Prostate gland (tissue), 2 donors: ENCODE results near the gene SLC22A3. TPM values are rescaled to one million over a fixed set of nuclear protein-coding genes. Genes with fewer than 3 reads are reported as not detected.

Experiments
- DNase-seq: peaks from one replicate; pipeline ENCODE4 v3.0.0-alpha.2; 2019; ENCODE audit warnings: low spot score
- H3K27ac ChIP-seq, 2 donors: fragments of 200-600 bp; sonication (generic); 2 replicates each; pipeline ENCODE4 v1.5.1; 2017 to 2019
- H3K27me3 ChIP-seq: fragments of 200-600 bp; sonication (generic); replicated peaks from 2 replicates; pipeline ENCODE4 v1.5.1; 2019; ENCODE audit not compliant: insufficient read depth
- H3K36me3 ChIP-seq, 2 donors: fragments of 200-600 bp; sonication (generic); 1 replicate in 1 of 2; 2 replicates in 1 of 2; pipeline versions ENCODE4 v1.5.1 to v1.8.1; 2017 to 2019
- H3K4me1 ChIP-seq: fragments of 200-600 bp; sonication (generic); replicated peaks from 2 replicates; pipeline ENCODE4 v1.5.1; 2019
- H3K4me3 ChIP-seq, 2 donors: fragments of 200-600 bp; sonication (generic); 2 replicates each; pipeline ENCODE4 v1.5.1; 2017 to 2019
- H3K9me3 ChIP-seq: fragments of 200-600 bp; sonication (generic); 2 replicates; pipeline ENCODE4 v1.5.1; 2017
- POLR2A ChIP-seq: fragments of 450-650 bp; IDR thresholded peaks from one replicate; pipeline ENCODE4 v1.6.1; 2016; ENCODE audit warnings: antibody characterized with exemption, mild to moderate bottlenecking
- POLR2AphosphoS5 ChIP-seq: sonication (generic); formaldehyde crosslinking; IDR thresholded peaks from one replicate; pipeline ENCODE4 v1.6.1; 2017; ENCODE audit warnings: antibody characterized with exemption
- WGBS: methylation state at CpG from one replicate; pipeline ENCODE4 v1.1.5; 2018; 5-methylcytosine and 5-hydroxymethylcytosine counted together
- intact Hi-C: fragments of 100-400 bp; cut with DNase I; formaldehyde crosslinking; loops from one replicate; pipeline ENCODE4 v1.14.2; 2022
- total RNA-seq, 2 donors: library from RNA; depleted of rRNA; stranded (reverse); fragments of >200 nt; gene quantifications; one replicate each; pipeline ENCODE4 v1.1.0, GENCODE V29; 2016
- TF ChIP-seq, protein P1 (sequence below), 4 experiments: fragments of 200-600 bp in 2 of 4; fragments of 450-650 bp in 2 of 4; sonication (generic) in 2 of 4; IDR thresholded peaks; 1 replicate in 3 of 4; 2 replicates in 1 of 4; pipeline ENCODE4 v1.5.1; 2016 to 2019; ENCODE audit warnings: antibody characterized with exemption in 4 of 4, mild to moderate bottlenecking in 2 of 4, moderate library complexity in 2 of 4

The SLC22A3 gene
- total RNA-seq, 2 donors from 2014 or later: 50.2 to 118 TPM

DNA sequence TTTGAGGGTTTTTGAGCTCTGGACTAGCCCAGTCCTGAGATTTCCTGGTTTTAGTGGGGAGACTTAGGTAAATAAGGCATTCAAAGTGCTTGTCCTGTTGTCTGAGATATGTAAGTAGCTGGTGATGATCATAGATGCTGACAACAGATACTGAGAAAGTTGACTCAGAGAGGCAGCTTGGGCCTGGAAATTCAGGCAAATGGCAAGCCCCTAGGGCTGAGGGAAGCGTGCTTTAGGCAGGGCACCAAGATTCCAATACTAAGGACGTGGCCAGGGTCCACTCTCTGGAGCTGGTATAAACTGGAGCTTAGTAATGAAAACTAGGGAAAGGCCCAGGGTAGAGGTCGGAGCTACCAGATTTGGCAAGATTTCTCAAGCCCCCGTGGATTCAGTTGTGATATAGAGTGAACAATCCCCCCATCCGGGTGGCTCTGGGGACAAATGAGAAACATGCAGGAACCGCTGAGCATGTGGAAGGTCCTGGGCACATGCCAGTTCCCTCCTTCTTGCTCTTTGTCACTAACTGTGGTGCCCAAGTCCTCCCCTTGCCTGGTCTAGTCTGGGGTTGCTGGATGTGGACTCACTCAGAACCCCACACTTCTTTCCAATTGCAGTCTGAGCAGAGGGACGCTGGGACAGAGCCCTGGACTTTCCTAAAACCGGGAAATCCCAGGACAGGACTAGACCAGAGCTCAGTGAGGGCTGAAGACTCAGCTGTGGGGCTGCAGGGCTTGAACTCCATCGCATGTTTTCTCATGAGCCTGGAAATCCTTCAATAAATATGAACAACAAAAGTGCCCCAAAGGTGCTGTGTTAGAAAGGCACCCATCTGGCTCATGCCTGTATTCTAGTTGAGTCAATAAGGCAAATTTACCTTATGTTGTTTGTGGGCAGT, 10.3 kb downstream of the SLC22A3 start:
- WGBS: 89% methylated on average over 9 of the region's 9 CpGs
- TF ChIP-seq POLR2A (no peak), POLR2AphosphoS5 (no peak)
- TF ChIP-seq, protein P1, sequence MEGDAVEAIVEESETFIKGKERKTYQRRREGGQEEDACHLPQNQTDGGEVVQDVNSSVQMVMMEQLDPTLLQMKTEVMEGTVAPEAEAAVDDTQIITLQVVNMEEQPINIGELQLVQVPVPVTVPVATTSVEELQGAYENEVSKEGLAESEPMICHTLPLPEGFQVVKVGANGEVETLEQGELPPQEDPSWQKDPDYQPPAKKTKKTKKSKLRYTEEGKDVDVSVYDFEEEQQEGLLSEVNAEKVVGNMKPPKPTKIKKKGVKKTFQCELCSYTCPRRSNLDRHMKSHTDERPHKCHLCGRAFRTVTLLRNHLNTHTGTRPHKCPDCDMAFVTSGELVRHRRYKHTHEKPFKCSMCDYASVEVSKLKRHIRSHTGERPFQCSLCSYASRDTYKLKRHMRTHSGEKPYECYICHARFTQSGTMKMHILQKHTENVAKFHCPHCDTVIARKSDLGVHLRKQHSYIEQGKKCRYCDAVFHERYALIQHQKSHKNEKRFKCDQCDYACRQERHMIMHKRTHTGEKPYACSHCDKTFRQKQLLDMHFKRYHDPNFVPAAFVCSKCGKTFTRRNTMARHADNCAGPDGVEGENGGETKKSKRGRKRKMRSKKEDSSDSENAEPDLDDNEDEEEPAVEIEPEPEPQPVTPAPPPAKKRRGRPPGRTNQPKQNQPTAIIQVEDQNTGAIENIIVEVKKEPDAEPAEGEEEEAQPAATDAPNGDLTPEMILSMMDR (IDR thresholded peaks at IDR 0.05): no peak
- Histone ChIP-seq H3K27ac (peak overlapping the region; percentile 4 to 16), H3K9me3 (no peaks in the 10 kb centered on the region), H3K4me3 (no peak overlapping the region), H3K4me1 (peaks cover 11% of the 10 kb centered on the region), H3K27me3 (no peaks in the 10 kb centered on the region), H3K36me3 (no peaks in the 10 kb centered on the region)
- intact Hi-C loops: no loop called here
- no peak for DNase-seq

- Histone ChIP-seq H3K27ac (no peak overlapping the region), H3K36me3 (no peaks in the 10 kb centered on the region), H3K9me3 (no peaks in the 10 kb centered on the region), H3K4me3 (no peak overlapping the region), H3K4me1 (peaks cover 8% of the 10 kb centered on the region), H3K27me3 (no peaks in the 10 kb centered on the region)
- TF ChIP-seq POLR2AphosphoS5 (no peak), POLR2A (no peak)
- TF ChIP-seq, protein P1 (IDR thresholded peaks at IDR 0.05): no peak
- intact Hi-C loops: no loop called here
- no peak for DNase-seq
Observed at GRCh38 chr6:160360955-160361354, 12.8 kb downstream of the SLC22A3 start.

- WGBS: 94% methylated on average over 28 of the region's 28 CpGs
- Histone ChIP-seq H3K4me1 (peaks cover 3% of the 10 kb centered on the region), H3K27ac (peak overlapping the region in 1 of 2 donors; percentile 45), H3K4me3 (no peak overlapping the region), H3K27me3 (no peaks in the 10 kb centered on the region), H3K36me3 (no peaks in the 10 kb centered on the region), H3K9me3 (no peaks in the 10 kb centered on the region)
- TF ChIP-seq POLR2A (no peak), POLR2AphosphoS5 (no peak)
- TF ChIP-seq, protein P1 (IDR thresholded peaks at IDR 0.05): no peak
- no peak for DNase-seq
- intact Hi-C loops: no loop called here
Observed at GRCh38 chr6:160362556-160362955, 14.4 kb downstream of the SLC22A3 start.

GRCh38 chr6:160363016-160363996, 15.1 kb downstream of the SLC22A3 start:
- Histone ChIP-seq H3K4me3 (no peak overlapping the region), H3K9me3 (no peaks in the 10 kb centered on the region), H3K4me1 (no peaks in the 10 kb centered on the region), H3K27ac (peak overlapping the region in 1 of 2 donors; percentile 45), H3K36me3 (no peaks in the 10 kb centered on the region), H3K27me3 (no peaks in the 10 kb centered on the region)
- no peak for DNase-seq
- intact Hi-C loops: no loop called here
- 94% methylated on average over 28 of the region's 30 CpGs for WGBS
- TF ChIP-seq POLR2A (no peak), POLR2AphosphoS5 (no peak)
- TF ChIP-seq, protein P1 (IDR thresholded peaks at IDR 0.05): no peak
